OCI-LY7 (cell line): ENCODE results near the gene KCNIP3.

ENCODE experiments used
- EZH2phosphoT487 ChIP-seq: fragments of 200-600 bp; sonication (generic); IDR thresholded peaks from 2 replicates; pipeline ENCODE4 v1.6.1; 2018; ENCODE audit warnings: low read depth, borderline replicate concordance, mild to moderate bottlenecking, mixed run types, antibody characterized with exemption, low read length, moderate library complexity, mixed read lengths
- TF ChIP-seq, protein P1 (sequence below): fragments of 200-600 bp; sonication (generic); conservative IDR thresholded peaks from 2 replicates; pipeline ENCODE4 v1.5.1; 2014; ENCODE audit warnings: mild to moderate bottlenecking, antibody characterized with exemption, low read length, moderate library complexity, mixed read lengths

DNA sequence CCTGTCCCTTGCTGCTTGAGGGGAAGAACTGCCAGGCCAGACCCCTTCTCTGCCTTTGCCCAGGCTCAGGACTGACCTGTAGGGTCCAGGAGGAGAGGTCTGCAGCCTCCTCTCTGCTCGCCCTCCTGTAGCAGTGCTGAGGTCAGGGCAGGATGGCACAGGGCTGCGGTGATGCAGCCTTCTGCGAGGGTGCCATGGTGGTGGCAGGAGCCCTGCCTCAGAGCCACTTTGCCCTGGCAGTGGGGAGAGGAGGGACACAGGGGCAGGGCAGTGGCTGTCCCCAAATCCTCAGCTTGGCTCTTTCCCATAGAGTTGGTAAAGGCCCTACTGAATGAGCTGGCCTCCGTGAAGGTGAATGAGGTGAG is 22.0 kb upstream of the KCNIP3 start:
- TF ChIP-seq, protein P1, sequence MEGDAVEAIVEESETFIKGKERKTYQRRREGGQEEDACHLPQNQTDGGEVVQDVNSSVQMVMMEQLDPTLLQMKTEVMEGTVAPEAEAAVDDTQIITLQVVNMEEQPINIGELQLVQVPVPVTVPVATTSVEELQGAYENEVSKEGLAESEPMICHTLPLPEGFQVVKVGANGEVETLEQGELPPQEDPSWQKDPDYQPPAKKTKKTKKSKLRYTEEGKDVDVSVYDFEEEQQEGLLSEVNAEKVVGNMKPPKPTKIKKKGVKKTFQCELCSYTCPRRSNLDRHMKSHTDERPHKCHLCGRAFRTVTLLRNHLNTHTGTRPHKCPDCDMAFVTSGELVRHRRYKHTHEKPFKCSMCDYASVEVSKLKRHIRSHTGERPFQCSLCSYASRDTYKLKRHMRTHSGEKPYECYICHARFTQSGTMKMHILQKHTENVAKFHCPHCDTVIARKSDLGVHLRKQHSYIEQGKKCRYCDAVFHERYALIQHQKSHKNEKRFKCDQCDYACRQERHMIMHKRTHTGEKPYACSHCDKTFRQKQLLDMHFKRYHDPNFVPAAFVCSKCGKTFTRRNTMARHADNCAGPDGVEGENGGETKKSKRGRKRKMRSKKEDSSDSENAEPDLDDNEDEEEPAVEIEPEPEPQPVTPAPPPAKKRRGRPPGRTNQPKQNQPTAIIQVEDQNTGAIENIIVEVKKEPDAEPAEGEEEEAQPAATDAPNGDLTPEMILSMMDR = no peak
- no peak for TF ChIP-seq EZH2phosphoT487
